CD4-positive, alpha-beta memory T cell (primary cell): ENCODE results near the gene TMEM213. TPM values are rescaled to one million over a fixed set of nuclear protein-coding genes. Genes with fewer than 3 reads are reported as not detected.

Experiments used
- CTCF ChIA-PET: fragments of 350-600 bp; sonication (Branson Sonifier 250); formaldehyde crosslinking; loops from one replicate; lab custom pipeline; 2021; ENCODE audit warnings: inconsistent platforms; ENCODE audit not compliant: partially characterized antibody; lab: Charles Lee
- POLR2A ChIA-PET: fragments of 350-600 bp; sonication (Branson Sonifier 250); formaldehyde crosslinking; loops from one replicate; lab custom pipeline; 2021; ENCODE audit not compliant: partially characterized antibody; lab: Charles Lee
- DNase-seq, 5 donors: peaks; one replicate each; pipeline versions ENCODE4 v3.0.0 to v3.0.0-alpha.2; 2020 to 2022; ENCODE audit warnings: mixed read lengths in 1 of 5
- H3K27ac ChIP-seq: one replicate; pipeline ENCODE4 v1.7.0; 2013; ENCODE audit warnings: low read depth, low read length
- H3K27me3 ChIP-seq: 2 replicates; pipeline ENCODE4 v1.7.0; 2013; ENCODE audit warnings: mild to moderate bottlenecking, low read length, moderate library complexity; ENCODE audit not compliant: insufficient read depth
- H3K36me3 ChIP-seq: 2 replicates; pipeline ENCODE4 v1.7.0; 2013; ENCODE audit warnings: mild to moderate bottlenecking, low read length, moderate library complexity; ENCODE audit not compliant: insufficient read depth
- H3K4me1 ChIP-seq: 2 replicates; pipeline ENCODE4 v1.7.0; 2013; ENCODE audit warnings: mild to moderate bottlenecking, low read length, moderate library complexity; ENCODE audit not compliant: insufficient read depth
- H3K4me3 ChIP-seq, 2 donors: one replicate each; pipeline ENCODE4 v1.7.0; 2013; ENCODE audit warnings: low read length in 2 of 2, mild to moderate bottlenecking in 1 of 2
- H3K9me3 ChIP-seq, 2 donors: one replicate each; pipeline ENCODE4 v1.7.0; 2013; ENCODE audit warnings: low read length in 2 of 2, control low read depth in 1 of 2; ENCODE audit not compliant: control insufficient read depth in 1 of 2
- H3K27ac Mint-ChIP-seq, 7 donors: one replicate each; pipeline ENCODE4 v1.8.0; 2020 to 2021; ENCODE audit warnings: mixed read lengths in 7 of 7, mild to moderate bottlenecking in 6 of 7, inconsistent platforms in 3 of 7, moderate library complexity in 3 of 7
- H3K27me3 Mint-ChIP-seq, 2 donors: one replicate each; pipeline ENCODE4 v1.8.0; 2020 to 2021; ENCODE audit warnings: mixed read lengths in 2 of 2
- H3K36me3 Mint-ChIP-seq, 2 donors: one replicate each; pipeline ENCODE4 v1.8.0; 2020 to 2021; ENCODE audit warnings: mixed read lengths in 2 of 2, inconsistent platforms in 1 of 2, mild to moderate bottlenecking in 1 of 2
- H3K4me1 Mint-ChIP-seq, 4 donors: one replicate each; pipeline ENCODE4 v1.8.0; 2020 to 2021; ENCODE audit warnings: mixed read lengths in 4 of 4, mild to moderate bottlenecking in 1 of 4
- H3K4me3 Mint-ChIP-seq, 8 donors: one replicate each; pipeline ENCODE4 v1.8.0; 2020 to 2021; ENCODE audit warnings: mixed read lengths in 8 of 8, mild to moderate bottlenecking in 7 of 8, moderate library complexity in 6 of 8, inconsistent platforms in 3 of 8
- H3K9me3 Mint-ChIP-seq, 8 donors: one replicate each; pipeline ENCODE4 v1.8.0; 2020 to 2021; ENCODE audit warnings: mixed read lengths in 8 of 8, mild to moderate bottlenecking in 5 of 8, inconsistent platforms in 3 of 8, moderate library complexity in 1 of 8
- intact Hi-C: fragments of 100-400 bp; cut with micrococcal nuclease; formaldehyde crosslinking; loops from one replicate; pipeline ENCODE4 v1.15.1; 2023
- polyA plus RNA-seq, 2 donors: library from polyadenylated mRNA; unstranded; fragments of 300-500 nt; fragmentation: Illumina TruSeq; gene quantifications; one replicate each; pipeline ENCODE4 v1.2.3, GENCODE V29; 2021
- total RNA-seq, 2 experiments: library from RNA; stranded (reverse); gene quantifications; one replicate each; pipeline ENCODE4 v1.2.3, GENCODE V29; 2021

Gene TMEM213
- total and polyA plus RNA-seq, 4 experiments from 2014 or later, result not detected

- H3K4me1 ChIP-seq, result no peaks in the 10 kb centered on the region
- no peaks in the 10 kb centered on the region for H3K36me3 ChIP-seq
- no peaks in the 10 kb centered on the region for H3K27me3 ChIP-seq
- H3K27ac ChIP-seq, result no peak overlapping the region
- intact Hi-C loops, result no loop called here
- Mint-ChIP-seq H3K4me1 (peaks cover 0 to 6% (median 4%) of the 10 kb centered on the region in 4 donors), H3K4me3 (no peak overlapping the region), H3K36me3 (no peaks in the 10 kb centered on the region), H3K9me3 (peaks cover 0 to 6% (median 0%) of the 10 kb centered on the region in 8 donors), H3K27ac (no peak overlapping the region), H3K27me3 (peaks cover 3 to 5% of the 10 kb centered on the region in 2 donors)
- CTCF ChIA-PET, result no interaction called here
- POLR2A ChIA-PET, result no interaction called here
- H3K9me3 ChIP-seq, result no peaks in the 10 kb centered on the region
- DNase-seq, result no peak
- no peak overlapping the region for H3K4me3 ChIP-seq
Measured at GRCh38 chr7:138822867-138823535, 25.2 kb downstream of the TMEM213 start.

- no peaks in the 10 kb centered on the region for H3K4me1 ChIP-seq
- H3K4me3 Mint-ChIP-seq, result peak overlapping the region in 1 of 8 donors; percentile 14
- no peaks in the 10 kb centered on the region for H3K36me3 ChIP-seq
- H3K27me3 Mint-ChIP-seq, result peaks cover 3 to 5% of the 10 kb centered on the region in 2 donors
- H3K27me3 ChIP-seq, result no peaks in the 10 kb centered on the region
- no peak overlapping the region for H3K27ac ChIP-seq
- intact Hi-C loops, result no loop called here
- H3K4me1 Mint-ChIP-seq, result peaks cover 0 to 6% (median 4%) of the 10 kb centered on the region in 4 donors
- no peaks in the 10 kb centered on the region for H3K36me3 Mint-ChIP-seq
- ChIA-PET POLR2A (no interaction called here), CTCF (no interaction called here)
- H3K9me3 ChIP-seq, result no peaks in the 10 kb centered on the region
- H3K4me3 ChIP-seq, result no peak overlapping the region
- H3K27ac Mint-ChIP-seq, result no peak overlapping the region
- DNase-seq, result no peak
- H3K9me3 Mint-ChIP-seq, result peaks cover 0 to 6% (median 0%) of the 10 kb centered on the region in 8 donors
Measured at GRCh38 chr7:138825049-138825721, 27.4 kb downstream of the TMEM213 start.

DNA sequence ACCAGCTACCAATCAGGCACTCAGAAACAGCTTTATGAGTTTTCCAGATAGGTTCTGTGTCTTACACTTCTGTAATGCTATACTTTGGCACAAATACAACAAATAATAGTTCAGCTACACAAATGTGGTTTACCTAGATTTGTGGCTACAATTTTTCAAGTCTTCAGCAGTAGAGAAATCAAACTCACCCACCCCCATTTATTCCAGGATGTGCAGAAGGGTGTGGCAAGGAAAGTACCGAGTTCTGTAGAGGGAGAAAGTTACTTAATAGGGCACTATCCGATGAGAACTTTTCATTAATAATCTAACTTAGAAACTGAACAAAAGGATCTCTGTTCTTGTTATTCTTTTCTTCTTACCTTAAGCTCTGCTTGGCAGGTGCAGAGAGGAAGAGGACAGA is 30.5 kb downstream of the TMEM213 start:
- Mint-ChIP-seq H3K27ac (no peak overlapping the region), H3K27me3 (peaks cover 6% of the 10 kb centered on the region in 2 donors), H3K9me3 (peaks cover 0 to 6% (median 0%) of the 10 kb centered on the region in 8 donors), H3K36me3 (no peaks in the 10 kb centered on the region), H3K4me3 (no peak overlapping the region), H3K4me1 (peaks cover 0 to 6% (median 4%) of the 10 kb centered on the region in 4 donors)
- ChIA-PET CTCF (no interaction called here), POLR2A (interaction anchor here (0.6 kb wide), 1 partner anchor 208 kb away, joined by 3 read pairs; no protein-coding TSS in a partner anchor)
- Histone ChIP-seq H3K4me3 (no peak overlapping the region), H3K9me3 (no peaks in the 10 kb centered on the region), H3K27ac (no peak overlapping the region), H3K36me3 (no peaks in the 10 kb centered on the region), H3K27me3 (no peaks in the 10 kb centered on the region), H3K4me1 (no peaks in the 10 kb centered on the region)
- intact Hi-C loops, result no loop called here
- no peak for DNase-seq

DNA sequence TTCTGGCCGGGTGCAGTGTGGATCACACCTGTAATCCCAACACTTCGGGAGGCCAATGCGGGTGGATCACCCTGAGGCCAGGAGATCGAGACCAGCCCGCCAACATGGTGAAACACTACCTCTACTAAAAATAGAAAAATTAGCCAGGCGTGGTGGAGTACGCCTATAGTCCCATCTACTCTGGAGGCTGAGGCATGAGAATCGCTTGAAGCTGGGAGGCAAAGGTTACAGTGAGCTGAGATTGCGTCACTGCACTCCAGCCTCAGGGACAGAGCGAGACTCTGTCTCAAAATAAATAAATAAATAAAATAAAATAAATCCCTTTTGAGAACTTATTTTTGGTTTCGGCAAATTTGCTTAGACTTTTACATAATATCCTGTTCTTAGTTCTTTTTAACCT is 31.5 kb downstream of the TMEM213 start:
- Mint-ChIP-seq H3K27me3 (peaks cover 12% of the 10 kb centered on the region in 2 donors), H3K4me3 (no peak overlapping the region)
- no peaks in the 10 kb centered on the region for H3K9me3 ChIP-seq

GRCh38 chr7:138832966-138833365 is 35.2 kb downstream of the TMEM213 start:
- H3K9me3 Mint-ChIP-seq, result peaks cover 0 to 2% (median 0%) of the 10 kb centered on the region in 8 donors
- no peak for DNase-seq
- H3K36me3 Mint-ChIP-seq, result no peaks in the 10 kb centered on the region
- intact Hi-C loops, result no loop called here
- Histone ChIP-seq H3K9me3 (no peaks in the 10 kb centered on the region), H3K4me3 (no peak overlapping the region), H3K27ac (no peak overlapping the region), H3K36me3 (no peaks in the 10 kb centered on the region), H3K27me3 (no peaks in the 10 kb centered on the region), H3K4me1 (no peaks in the 10 kb centered on the region)
- H3K4me1 Mint-ChIP-seq, result peaks cover 0 to 7% (median under 1%) of the 10 kb centered on the region in 4 donors
- POLR2A ChIA-PET, result no interaction called here
- H3K27ac Mint-ChIP-seq, result no peak overlapping the region
- CTCF ChIA-PET, result no interaction called here
- H3K4me3 Mint-ChIP-seq, result no peak overlapping the region
- H3K27me3 Mint-ChIP-seq, result peaks cover 15 to 20% of the 10 kb centered on the region in 2 donors

More for the DNA sequence above, 31.5 kb downstream of the TMEM213 start:
- H3K27ac ChIP-seq, result no peak overlapping the region
- ChIA-PET CTCF (no interaction called here), POLR2A (no interaction called here)
- H3K9me3 Mint-ChIP-seq, result peaks cover 0 to 6% (median 0%) of the 10 kb centered on the region in 8 donors
- H3K27me3 ChIP-seq, result no peaks in the 10 kb centered on the region
- no peaks in the 10 kb centered on the region for H3K4me1 ChIP-seq
- H3K36me3 ChIP-seq, result no peaks in the 10 kb centered on the region
- DNase-seq, result no peak
- H3K27ac Mint-ChIP-seq, result no peak overlapping the region
- no peak overlapping the region for H3K4me3 ChIP-seq
- H3K36me3 Mint-ChIP-seq, result no peaks in the 10 kb centered on the region
- intact Hi-C loops, result no loop called here
- peaks cover 0 to 9% (median 5%) of the 10 kb centered on the region in 4 donors for H3K4me1 Mint-ChIP-seq

DNA sequence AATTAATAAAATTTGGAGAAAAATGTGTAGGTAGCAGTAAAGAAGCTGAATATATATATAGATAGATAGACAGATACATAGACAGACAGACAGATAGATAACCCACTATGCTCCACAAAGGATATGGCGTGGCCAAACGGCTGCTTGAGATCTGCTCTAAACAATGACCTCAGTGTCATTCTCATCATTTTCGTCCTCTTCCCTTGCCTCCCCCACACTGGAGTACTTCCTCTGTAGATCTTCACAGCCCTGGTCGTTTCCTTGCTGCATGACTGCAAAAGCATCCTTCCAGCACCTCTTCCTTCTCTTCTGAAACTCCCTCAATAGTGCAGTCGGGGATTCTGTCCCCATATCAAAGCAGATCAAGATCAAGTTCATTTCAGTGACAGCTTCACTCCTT is 35.8 kb downstream of the TMEM213 start:
- intact Hi-C loops, result no loop called here
- Mint-ChIP-seq H3K4me3 (no peak overlapping the region), H3K9me3 (peaks cover 0 to 2% (median 0%) of the 10 kb centered on the region in 8 donors), H3K27me3 (peaks cover 15 to 21% of the 10 kb centered on the region in 2 donors), H3K4me1 (peaks cover 0 to 7% (median under 1%) of the 10 kb centered on the region in 4 donors), H3K36me3 (no peaks in the 10 kb centered on the region), H3K27ac (no peak overlapping the region)
- ChIA-PET POLR2A (no interaction called here), CTCF (no interaction called here)
- H3K27ac ChIP-seq, result no peak overlapping the region
- no peaks in the 10 kb centered on the region for H3K4me1 ChIP-seq
- no peaks in the 10 kb centered on the region for H3K9me3 ChIP-seq
- DNase-seq, result no peak
- no peaks in the 10 kb centered on the region for H3K36me3 ChIP-seq
- no peaks in the 10 kb centered on the region for H3K27me3 ChIP-seq
- H3K4me3 ChIP-seq, result no peak overlapping the region

- H3K36me3 ChIP-seq, result no peaks in the 10 kb centered on the region
- no peaks in the 10 kb centered on the region for H3K27me3 ChIP-seq
- Mint-ChIP-seq H3K4me1 (peaks cover 0 to 7% (median under 1%) of the 10 kb centered on the region in 4 donors), H3K27me3 (peaks cover 15 to 22% of the 10 kb centered on the region in 2 donors), H3K27ac (no peak overlapping the region), H3K9me3 (peaks cover 0 to 2% (median 0%) of the 10 kb centered on the region in 8 donors), H3K4me3 (no peak overlapping the region), H3K36me3 (no peaks in the 10 kb centered on the region)
- no peaks in the 10 kb centered on the region for H3K4me1 ChIP-seq
- no peaks in the 10 kb centered on the region for H3K9me3 ChIP-seq
- POLR2A ChIA-PET, result no interaction called here
- no peak overlapping the region for H3K27ac ChIP-seq
- no peak overlapping the region for H3K4me3 ChIP-seq
- intact Hi-C loops, result no loop called here
- CTCF ChIA-PET, result no interaction called here
- DNase-seq, result no peak
Measured at GRCh38 chr7:138834583-138834982, 36.8 kb downstream of the TMEM213 start.
